ENCODE data around the gene EFHC1.

Gene EFHC1

DNA sequence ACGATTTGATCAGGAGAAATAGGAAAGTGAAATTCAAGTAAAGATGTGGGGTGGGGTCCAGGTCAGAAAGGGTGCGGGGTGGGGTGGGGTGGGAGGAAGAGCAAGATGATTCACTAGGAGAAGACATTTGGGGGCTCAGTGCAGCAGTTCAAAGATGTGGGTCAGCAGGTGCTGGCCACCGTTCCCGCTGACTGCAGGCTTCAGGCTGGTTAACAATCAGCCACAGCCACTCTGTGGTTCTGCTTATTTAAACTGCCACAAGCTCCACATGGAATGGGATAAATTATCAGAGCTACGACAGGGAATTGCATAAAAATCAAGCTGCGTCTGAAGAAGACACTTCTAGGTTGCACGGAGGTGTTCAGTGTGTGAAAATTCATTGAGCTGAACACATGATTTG lies 107.3 kb downstream of the EFHC1 start:
- H3K56ac ChIP-seq (ENCODE audit: low read length): no peak overlapping the region
- H2AK5ac ChIP-seq (ENCODE audit: low read length): no peak overlapping the region
- no peak overlapping the region for H3K27ac ChIP-seq (ENCODE audit: low read depth, low read length)
- no CpG with 5 or more reads among the region's 7 CpGs for WGBS (ENCODE audit: extremely low coverage, insufficient coverage, low lambda C conversion rate)
- H3K4ac ChIP-seq (ENCODE audit: low read depth, low read length): no peak overlapping the region
- no peak overlapping the region for H4K8ac ChIP-seq (ENCODE audit: low read depth, low read length)
- no peak for DNase-seq
- no peak overlapping the region for H2BK15ac ChIP-seq (replicated peaks; ENCODE audit: low read depth)
- H4K5ac ChIP-seq (ENCODE audit: low read length): no peak overlapping the region
- H3K4me3 ChIP-seq (ENCODE audit: low read length): no peak overlapping the region
- H3K27me3 ChIP-seq (ENCODE audit: insufficient read depth, low read length, poor library complexity): no peaks in the 10 kb centered on the region
- no peak overlapping the region for H3K9ac ChIP-seq (ENCODE audit: low read length)
- H3K4me2 ChIP-seq (ENCODE audit: low read length): no peak overlapping the region
- H2BK5ac ChIP-seq (ENCODE audit: low read length): no peak overlapping the region
- no peaks in the 10 kb centered on the region for H3K79me2 ChIP-seq (ENCODE audit: control insufficient read depth, insufficient read depth, low read length)
- H2BK120ac ChIP-seq (ENCODE audit: low read depth, low read length): no peak overlapping the region
- no peaks in the 10 kb centered on the region for H3K36me3 ChIP-seq (ENCODE audit: control insufficient read depth, insufficient read depth, low read length)
- H3K18ac ChIP-seq (ENCODE audit: low read length): no peak overlapping the region
- H3K79me1 ChIP-seq (ENCODE audit: low read length): peaks cover 1% of the 10 kb centered on the region
- H3K23ac ChIP-seq (ENCODE audit: low read length): no peak overlapping the region
- peaks cover 2% of the 10 kb centered on the region for H3K4me1 ChIP-seq (ENCODE audit: control insufficient read depth, low read depth, low read length)

- peaks cover 1% of the 10 kb centered on the region for H3K79me1 ChIP-seq (ENCODE audit: low read length)
- no peak for DNase-seq
- H3K4ac ChIP-seq (ENCODE audit: low read depth, low read length): peak overlapping the region; percentile 9
- H3K18ac ChIP-seq (ENCODE audit: low read length): no peak overlapping the region
- no peak overlapping the region for H2BK120ac ChIP-seq (ENCODE audit: low read depth, low read length)
- no peaks in the 10 kb centered on the region for H3K27me3 ChIP-seq (ENCODE audit: insufficient read depth, low read length, poor library complexity)
- no peak overlapping the region for H4K5ac ChIP-seq (ENCODE audit: low read length)
- no peak overlapping the region for H2AK5ac ChIP-seq (ENCODE audit: low read length)
- H3K4me1 ChIP-seq (ENCODE audit: control insufficient read depth, low read depth, low read length): no peaks in the 10 kb centered on the region
- no peak overlapping the region for H3K56ac ChIP-seq (ENCODE audit: low read length)
- no peak overlapping the region for H2BK15ac ChIP-seq (replicated peaks; ENCODE audit: low read depth)
- no peak overlapping the region for H3K4me2 ChIP-seq (ENCODE audit: low read length)
- no peak overlapping the region for H3K4me3 ChIP-seq (ENCODE audit: low read length)
- H3K23ac ChIP-seq (ENCODE audit: low read length): no peak overlapping the region
- no peak overlapping the region for H3K9ac ChIP-seq (ENCODE audit: low read length)
- no peaks in the 10 kb centered on the region for H3K36me3 ChIP-seq (ENCODE audit: control insufficient read depth, insufficient read depth, low read length)
- H3K27ac ChIP-seq (ENCODE audit: low read depth, low read length): no peak overlapping the region
- no peaks in the 10 kb centered on the region for H3K79me2 ChIP-seq (ENCODE audit: control insufficient read depth, insufficient read depth, low read length)
- H2BK5ac ChIP-seq (ENCODE audit: low read length): no peak overlapping the region
- no peak overlapping the region for H4K8ac ChIP-seq (ENCODE audit: low read depth, low read length)
- whole genome bisulfite sequencing (ENCODE audit: extremely low coverage, insufficient coverage, low lambda C conversion rate): no CpG with 5 or more reads among the region's 8 CpGs
Observed at GRCh38 chr6:52529311-52529710, 109.2 kb downstream of the EFHC1 start.

DNA sequence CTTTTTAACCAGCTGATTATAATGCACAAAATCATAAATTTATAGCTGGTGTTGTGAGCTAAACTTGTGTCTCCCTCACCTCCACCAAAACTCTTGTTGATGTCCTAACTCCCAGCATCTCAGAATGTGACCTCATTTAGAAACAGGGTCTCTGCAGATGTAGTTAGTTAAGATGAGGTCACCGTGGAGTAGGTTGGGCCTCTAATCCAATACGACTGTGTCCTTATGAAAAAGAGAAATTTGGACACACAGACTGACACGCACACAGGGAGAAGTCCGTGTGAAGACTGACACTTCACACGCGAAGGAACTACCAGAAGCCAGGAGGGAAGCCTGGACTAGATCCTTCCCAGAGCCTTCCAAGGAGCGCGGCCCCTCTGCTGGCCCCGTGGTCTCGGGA lies 110.2 kb downstream of the EFHC1 start:
- no peak overlapping the region for H3K4me3 ChIP-seq (ENCODE audit: low read length)
- no peak overlapping the region for H3K4ac ChIP-seq (ENCODE audit: low read depth, low read length)
- WGBS (ENCODE audit: extremely low coverage, insufficient coverage, low lambda C conversion rate): no CpG with 5 or more reads among the region's 10 CpGs
- H4K5ac ChIP-seq (ENCODE audit: low read length): no peak overlapping the region
- no peak overlapping the region for H3K27ac ChIP-seq (ENCODE audit: low read depth, low read length)
- H3K79me1 ChIP-seq (ENCODE audit: low read length): peaks cover 1% of the 10 kb centered on the region
- H2BK120ac ChIP-seq (ENCODE audit: low read depth, low read length): no peak overlapping the region
- no peak overlapping the region for H2BK15ac ChIP-seq (replicated peaks; ENCODE audit: low read depth)
- H3K79me2 ChIP-seq (ENCODE audit: control insufficient read depth, insufficient read depth, low read length): no peaks in the 10 kb centered on the region
- H3K18ac ChIP-seq (ENCODE audit: low read length): no peak overlapping the region
- no peak overlapping the region for H4K8ac ChIP-seq (ENCODE audit: low read depth, low read length)
- no peak overlapping the region for H3K9ac ChIP-seq (ENCODE audit: low read length)
- no peaks in the 10 kb centered on the region for H3K27me3 ChIP-seq (ENCODE audit: insufficient read depth, low read length, poor library complexity)
- no peak for DNase-seq
- H3K4me1 ChIP-seq (ENCODE audit: control insufficient read depth, low read depth, low read length): no peaks in the 10 kb centered on the region
- H3K23ac ChIP-seq (ENCODE audit: low read length): no peak overlapping the region
- no peak overlapping the region for H2AK5ac ChIP-seq (ENCODE audit: low read length)
- H2BK5ac ChIP-seq (ENCODE audit: low read length): no peak overlapping the region
- H3K56ac ChIP-seq (ENCODE audit: low read length): no peak overlapping the region
- no peak overlapping the region for H3K4me2 ChIP-seq (ENCODE audit: low read length)
- no peaks in the 10 kb centered on the region for H3K36me3 ChIP-seq (ENCODE audit: control insufficient read depth, insufficient read depth, low read length)

- no peak overlapping the region for H3K23ac ChIP-seq (ENCODE audit: low read length)
- peaks cover 4% of the 10 kb centered on the region for H3K79me1 ChIP-seq (ENCODE audit: low read length)
- H3K36me3 ChIP-seq (ENCODE audit: control insufficient read depth, insufficient read depth, low read length): no peaks in the 10 kb centered on the region
- no peak for DNase-seq
- no peak overlapping the region for H2BK15ac ChIP-seq (replicated peaks; ENCODE audit: low read depth)
- no peak overlapping the region for H2BK120ac ChIP-seq (ENCODE audit: low read depth, low read length)
- no CpG with 5 or more reads among the region's 4 CpGs for WGBS (ENCODE audit: extremely low coverage, insufficient coverage, low lambda C conversion rate)
- no peak overlapping the region for H4K8ac ChIP-seq (ENCODE audit: low read depth, low read length)
- no peak overlapping the region for H2AK5ac ChIP-seq (ENCODE audit: low read length)
- H3K9ac ChIP-seq (ENCODE audit: low read length): no peak overlapping the region
- no peak overlapping the region for H3K18ac ChIP-seq (ENCODE audit: low read length)
- H3K79me2 ChIP-seq (ENCODE audit: control insufficient read depth, insufficient read depth, low read length): peaks cover 2% of the 10 kb centered on the region
- no peak overlapping the region for H3K4me3 ChIP-seq (ENCODE audit: low read length)
- H3K27ac ChIP-seq (ENCODE audit: low read depth, low read length): no peak overlapping the region
- peaks cover 4% of the 10 kb centered on the region for H3K4me1 ChIP-seq (ENCODE audit: control insufficient read depth, low read depth, low read length)
- H3K27me3 ChIP-seq (ENCODE audit: insufficient read depth, low read length, poor library complexity): no peaks in the 10 kb centered on the region
- H3K4ac ChIP-seq (ENCODE audit: low read depth, low read length): no peak overlapping the region
- H3K4me2 ChIP-seq (ENCODE audit: low read length): no peak overlapping the region
- H2BK5ac ChIP-seq (ENCODE audit: low read length): no peak overlapping the region
- no peak overlapping the region for H3K56ac ChIP-seq (ENCODE audit: low read length)
- no peak overlapping the region for H4K5ac ChIP-seq (ENCODE audit: low read length)
Observed at GRCh38 chr6:52531396-52531795, 111.3 kb downstream of the EFHC1 start.

GRCh38 chr6:52531834-52532233 lies 111.7 kb downstream of the EFHC1 start:
- no peaks in the 10 kb centered on the region for H3K27me3 ChIP-seq (ENCODE audit: insufficient read depth, low read length, poor library complexity)
- H3K4me3 ChIP-seq (ENCODE audit: low read length): no peak overlapping the region
- no peaks in the 10 kb centered on the region for H3K36me3 ChIP-seq (ENCODE audit: control insufficient read depth, insufficient read depth, low read length)
- peaks cover 7% of the 10 kb centered on the region for H3K4me1 ChIP-seq (ENCODE audit: control insufficient read depth, low read depth, low read length)
- H4K5ac ChIP-seq (ENCODE audit: low read length): no peak overlapping the region
- no peak overlapping the region for H2BK5ac ChIP-seq (ENCODE audit: low read length)
- H3K4me2 ChIP-seq (ENCODE audit: low read length): no peak overlapping the region
- no peak overlapping the region for H2BK15ac ChIP-seq (replicated peaks; ENCODE audit: low read depth)
- H3K18ac ChIP-seq (ENCODE audit: low read length): no peak overlapping the region
- no peak overlapping the region for H3K27ac ChIP-seq (ENCODE audit: low read depth, low read length)
- no peak overlapping the region for H3K4ac ChIP-seq (ENCODE audit: low read depth, low read length)
- H4K8ac ChIP-seq (ENCODE audit: low read depth, low read length): no peak overlapping the region
- WGBS (ENCODE audit: extremely low coverage, insufficient coverage, low lambda C conversion rate): no CpG with 5 or more reads among the region's 1 CpG
- H3K23ac ChIP-seq (ENCODE audit: low read length): no peak overlapping the region
- H2AK5ac ChIP-seq (ENCODE audit: low read length): no peak overlapping the region
- peaks cover 3% of the 10 kb centered on the region for H3K79me2 ChIP-seq (ENCODE audit: control insufficient read depth, insufficient read depth, low read length)
- H3K79me1 ChIP-seq (ENCODE audit: low read length): peaks cover 6% of the 10 kb centered on the region
- H3K56ac ChIP-seq (ENCODE audit: low read length): no peak overlapping the region
- no peak overlapping the region for H2BK120ac ChIP-seq (ENCODE audit: low read depth, low read length)
- no peak for DNase-seq
- no peak overlapping the region for H3K9ac ChIP-seq (ENCODE audit: low read length)

- Histone ChIP-seq H2BK120ac (ENCODE audit: low read depth, low read length) (no peak overlapping the region), H3K4ac (ENCODE audit: low read depth, low read length) (no peak overlapping the region), H2AK5ac (ENCODE audit: low read length) (no peak overlapping the region), H3K79me1 (ENCODE audit: low read length) (peaks cover 11% of the 10 kb centered on the region), H3K27ac (ENCODE audit: low read depth, low read length) (no peak overlapping the region), H3K4me3 (ENCODE audit: low read length) (no peak overlapping the region), H2BK5ac (ENCODE audit: low read length) (no peak overlapping the region), H3K9ac (ENCODE audit: low read length) (no peak overlapping the region), H3K79me2 (ENCODE audit: control insufficient read depth, insufficient read depth, low read length) (peaks cover 8% of the 10 kb centered on the region), H3K4me2 (ENCODE audit: low read length) (no peak overlapping the region), H3K36me3 (ENCODE audit: control insufficient read depth, insufficient read depth, low read length) (no peaks in the 10 kb centered on the region), H2BK15ac (replicated peaks; ENCODE audit: low read depth) (no peak overlapping the region), H3K56ac (ENCODE audit: low read length) (no peak overlapping the region), H3K23ac (ENCODE audit: low read length) (no peak overlapping the region), H4K8ac (ENCODE audit: low read depth, low read length) (no peak overlapping the region), H4K5ac (ENCODE audit: low read length) (no peak overlapping the region), H3K27me3 (ENCODE audit: insufficient read depth, low read length, poor library complexity) (no peaks in the 10 kb centered on the region), H3K18ac (ENCODE audit: low read length) (no peak overlapping the region), H3K4me1 (ENCODE audit: control insufficient read depth, low read depth, low read length) (peaks cover 11% of the 10 kb centered on the region)
- no CpG with 5 or more reads among the region's 2 CpGs for WGBS (ENCODE audit: extremely low coverage, insufficient coverage, low lambda C conversion rate)
- no peak for DNase-seq
Observed at GRCh38 chr6:52532457-52532856, 112.3 kb downstream of the EFHC1 start.

Measured in mesendoderm (in vitro differentiated cells).